ENCODE data around the gene ZBTB32.
A peak's percentile ranks its signal among the peaks of the same experiment; 100 is the strongest.

ZBTB32 gene

DNA sequence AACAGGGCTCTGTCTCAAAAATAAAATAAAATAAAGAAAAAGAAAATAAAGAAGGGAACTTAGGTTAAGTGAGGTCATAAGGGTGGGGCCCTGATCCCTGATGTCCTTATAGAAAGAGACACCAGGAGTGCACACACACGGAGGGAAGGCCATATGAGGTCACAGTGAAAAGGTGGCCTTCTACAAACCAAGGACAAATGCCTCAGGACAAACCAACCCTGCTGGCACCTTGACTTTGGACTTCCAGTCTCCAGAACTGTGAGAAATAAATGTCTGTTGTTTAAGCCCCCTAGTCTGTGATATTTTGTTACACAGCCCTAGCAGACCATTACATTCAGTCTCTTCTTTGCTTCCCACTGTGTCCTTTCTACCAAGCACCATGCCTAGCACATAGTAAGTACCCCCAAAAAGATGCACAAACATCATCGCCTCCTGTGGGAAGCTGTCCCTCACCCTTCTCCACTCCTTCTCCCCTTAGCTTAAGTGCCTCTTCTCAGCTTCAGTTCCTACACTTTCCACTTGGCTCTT lies 8.4 kb upstream of the ZBTB32 start:
- no peak for DNase-seq

DNA sequence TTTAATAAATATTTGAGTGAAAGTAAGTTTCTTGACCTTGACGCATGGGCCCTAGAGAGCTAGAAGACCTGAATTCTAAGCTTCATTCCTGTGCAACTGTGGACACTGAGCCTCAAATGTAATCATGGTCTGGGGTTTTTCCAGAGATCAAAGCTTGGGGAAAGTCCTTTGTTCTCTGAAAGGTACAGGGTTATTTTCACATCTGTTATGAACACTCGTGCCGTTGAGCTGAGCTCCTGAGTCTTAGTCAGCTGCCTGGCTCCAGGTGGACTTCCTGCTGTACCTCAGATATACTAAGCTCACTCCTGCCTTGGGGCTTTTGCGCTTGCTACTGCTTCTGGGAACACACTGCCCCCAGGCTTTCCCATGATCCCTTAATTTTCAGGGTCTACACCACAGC lies 7.5 kb upstream of the ZBTB32 start:
- DNase-seq, result no peak

DNA sequence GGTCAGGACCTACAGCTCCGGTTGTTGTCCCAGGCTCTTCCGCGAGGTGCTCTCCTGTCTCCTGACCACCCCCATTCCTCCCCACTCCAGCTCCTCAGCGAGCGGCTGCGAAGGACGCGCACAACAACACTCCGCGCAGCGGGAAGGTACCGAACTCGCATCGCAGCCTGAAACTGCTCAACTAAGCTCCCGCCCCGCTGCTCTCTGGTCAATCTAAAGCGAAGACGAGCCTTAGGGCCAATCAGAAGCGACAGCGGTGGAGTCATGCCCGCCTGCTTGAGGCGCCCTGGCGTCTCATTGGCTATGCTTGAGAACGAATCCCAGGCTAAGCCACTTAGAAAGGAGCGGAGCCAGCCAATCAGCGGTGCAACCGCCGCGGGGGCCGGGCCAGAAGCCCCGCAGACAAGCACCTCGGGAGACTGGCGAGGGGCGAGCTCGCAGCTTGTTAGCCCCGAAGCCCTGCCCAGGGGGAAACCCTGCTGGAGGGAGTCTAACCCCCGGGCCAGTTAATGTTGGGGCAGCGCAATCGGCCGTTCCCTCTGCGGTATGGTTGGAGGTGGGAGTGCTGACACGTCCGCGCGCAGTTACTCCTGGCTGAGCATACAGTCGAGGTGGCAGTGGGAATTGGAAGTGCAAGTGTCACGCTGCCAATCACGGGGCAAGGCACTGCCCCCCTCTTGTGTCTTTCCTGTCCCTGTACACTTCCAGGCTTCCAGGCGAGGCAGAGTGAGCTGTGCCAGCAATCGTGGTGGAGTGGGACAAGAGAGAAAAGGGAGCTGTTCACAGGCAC lies 1.9 kb upstream of the ZBTB32 start:
- DNase-seq, result peak; percentile 98

DNA sequence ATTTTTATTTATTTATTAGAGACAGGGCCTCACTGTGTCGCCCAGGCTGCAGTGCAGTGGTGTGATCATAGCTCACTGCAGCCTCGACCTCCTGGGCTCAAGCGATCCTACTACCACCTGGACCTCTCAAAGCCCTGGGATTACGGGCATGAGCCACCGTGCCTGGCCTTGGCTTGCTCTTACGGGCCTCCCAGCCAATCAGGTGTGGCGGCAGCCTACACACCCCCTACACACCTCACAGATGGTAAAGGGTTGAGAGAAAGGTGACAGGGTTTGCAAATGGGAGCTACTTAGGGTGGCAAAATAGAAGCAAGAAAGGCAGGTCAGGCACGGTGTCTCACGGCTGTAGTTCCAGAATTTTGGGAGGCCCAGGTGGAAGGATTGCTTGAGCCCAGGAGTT lies 1.0 kb upstream of the ZBTB32 start:
- no peak for DNase-seq

DNA sequence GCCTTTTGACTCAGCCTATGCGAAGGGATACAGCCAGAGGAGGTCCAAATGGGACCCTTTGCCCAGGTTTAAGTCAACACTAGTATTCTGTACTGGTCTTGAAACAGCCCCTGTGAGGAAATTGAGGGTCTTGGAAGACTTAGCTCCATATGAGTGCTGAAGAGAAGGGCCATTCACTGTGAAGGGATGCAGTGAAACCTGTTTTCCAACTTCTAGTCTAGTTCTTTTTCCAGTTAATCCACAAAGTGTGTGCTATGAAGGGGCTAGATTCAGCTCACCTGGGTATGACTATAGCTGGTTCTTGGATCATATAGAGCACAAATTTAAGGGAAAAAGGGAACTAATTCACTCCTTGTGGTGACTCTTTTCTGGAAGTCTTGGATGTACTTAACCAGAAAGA lies 4.0 kb downstream of the ZBTB32 start:
- no peak for DNase-seq

DNA sequence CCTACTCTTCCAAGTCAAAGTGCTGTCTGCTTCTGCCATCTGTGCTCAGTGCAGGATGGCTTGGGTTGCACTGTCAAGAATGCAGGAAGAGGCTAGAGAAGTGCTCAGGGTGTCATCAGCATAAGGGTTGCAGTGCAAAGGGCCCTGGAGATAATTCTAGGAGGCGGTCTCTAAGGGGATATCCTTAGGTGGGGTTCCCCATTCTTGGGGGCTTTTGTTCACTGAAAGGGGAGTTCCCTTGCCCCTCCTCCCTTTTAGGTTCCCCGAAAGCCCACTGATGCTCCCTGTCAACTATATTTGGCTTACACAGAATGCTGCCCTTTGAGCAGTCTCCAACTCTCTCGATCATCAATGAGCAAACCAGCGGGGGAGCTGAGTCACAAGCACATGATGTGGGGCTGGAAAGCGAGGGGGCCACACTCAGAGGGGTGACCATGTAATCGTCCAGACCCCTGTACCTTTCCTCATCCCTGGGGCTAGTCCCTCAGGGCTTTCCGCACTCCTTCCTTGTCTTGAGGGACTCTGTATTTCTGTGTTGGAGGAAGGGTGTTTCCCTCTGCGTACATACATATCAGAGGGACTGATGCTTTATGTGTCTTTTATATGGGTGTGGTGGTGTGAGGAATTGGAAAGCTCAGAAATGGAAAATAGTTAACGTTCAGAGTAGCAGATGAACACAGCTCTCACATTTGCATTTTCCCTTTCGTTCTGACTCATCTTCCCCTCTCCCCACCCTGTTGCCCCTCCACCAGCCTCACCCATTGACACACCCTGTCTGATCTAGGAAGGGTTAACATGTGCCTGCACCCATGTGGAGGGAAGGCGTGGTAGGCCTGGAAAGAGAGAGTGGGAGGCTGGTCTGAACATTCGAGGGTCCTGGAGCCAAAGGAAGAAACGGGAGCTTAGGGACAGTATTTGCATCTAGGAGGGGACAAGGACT lies 6.7 kb downstream of the ZBTB32 start:
- no peak for DNase-seq

DNA sequence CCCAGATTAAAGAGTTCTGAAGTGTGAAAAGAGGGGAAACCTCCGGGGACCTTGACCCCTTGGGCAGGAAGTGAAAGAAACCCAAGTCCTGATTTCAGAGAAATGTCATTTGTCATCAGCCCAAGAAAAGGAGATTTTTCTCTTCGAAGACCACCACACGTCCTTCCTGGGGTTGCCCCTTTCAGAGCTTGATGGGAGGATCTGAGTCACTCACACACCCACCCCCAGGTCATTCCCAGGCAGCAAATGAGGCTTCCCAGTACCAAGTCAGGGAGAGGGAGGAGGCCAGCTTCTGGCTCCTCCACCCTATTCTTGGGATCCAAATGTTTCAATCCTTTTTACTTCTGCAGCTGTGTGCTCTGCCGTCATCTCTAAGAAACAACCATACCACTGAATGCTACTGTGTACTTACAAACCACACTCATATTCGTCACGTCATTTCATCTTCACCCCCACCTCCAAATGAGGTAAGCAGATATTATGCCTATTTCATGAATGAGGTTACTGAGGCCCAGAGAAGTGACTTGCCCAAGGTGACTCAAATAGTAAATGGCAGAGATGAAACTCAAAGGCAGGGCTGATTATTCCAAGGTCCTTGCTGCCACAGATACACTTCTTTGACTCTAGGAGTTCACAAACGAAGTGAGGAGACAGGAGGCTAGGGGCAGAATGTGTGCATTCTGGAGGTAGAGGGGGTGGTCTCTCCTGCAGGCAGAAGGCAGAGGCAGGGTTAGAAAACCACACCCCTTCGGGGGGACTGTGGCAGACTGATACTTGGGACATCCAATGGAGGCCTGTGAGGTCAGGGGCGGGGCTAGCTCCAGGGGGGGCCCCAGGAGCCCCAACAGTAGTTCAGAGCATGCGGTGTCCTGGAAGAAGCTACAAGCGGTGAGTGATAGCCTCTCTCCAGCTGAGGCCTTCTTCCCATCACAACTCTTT lies 8.5 kb downstream of the ZBTB32 start:
- no peak for DNase-seq

DNA sequence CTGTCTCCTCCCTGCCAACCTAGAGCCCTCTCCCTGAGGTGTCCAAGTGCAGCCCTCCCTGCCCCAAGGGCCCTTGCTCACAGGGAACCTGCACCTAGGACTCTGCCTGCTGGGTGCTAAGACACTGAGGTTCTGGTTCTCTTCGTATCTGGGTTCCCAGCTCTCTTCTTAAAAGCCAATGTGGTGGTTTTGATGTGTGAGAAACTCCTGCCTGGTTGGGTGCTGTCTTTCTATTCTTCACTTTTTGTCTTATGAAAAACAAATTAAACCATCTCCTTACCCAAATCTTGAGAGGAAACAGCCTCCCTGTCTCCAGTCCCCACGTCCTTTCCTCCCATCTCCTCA lies 9.1 kb downstream of the ZBTB32 start:
- no peak for DNase-seq

DNA sequence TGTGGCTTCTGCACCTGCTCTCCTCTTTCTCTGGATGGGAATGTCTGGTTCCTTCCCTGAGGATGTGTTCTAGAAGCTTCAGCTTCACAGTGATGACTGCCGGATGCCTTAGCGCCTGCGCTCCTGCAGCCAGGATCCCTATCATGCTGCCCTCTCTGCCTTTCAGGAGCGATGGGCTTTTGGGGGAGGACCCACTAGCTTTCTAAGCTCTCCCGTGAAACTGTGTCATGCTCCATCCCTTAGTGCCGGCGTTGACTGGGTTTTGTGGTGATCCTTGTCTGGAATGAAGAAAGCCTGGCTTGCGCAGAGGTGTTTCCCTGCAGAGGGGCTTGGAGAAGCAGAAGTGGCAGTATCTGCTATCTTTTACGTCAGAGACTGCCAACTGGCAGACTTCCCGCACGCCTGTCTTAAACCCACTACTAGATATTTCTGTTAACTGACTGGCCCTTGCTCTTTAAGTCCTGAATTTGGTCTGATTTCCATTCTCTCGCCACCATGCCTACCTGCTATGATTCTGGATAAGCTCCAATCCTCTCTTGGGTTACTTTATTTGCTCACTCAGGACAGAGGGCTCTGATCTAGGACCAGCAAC lies 9.6 kb downstream of the ZBTB32 start:
- DNase-seq, result no peak

DNA sequence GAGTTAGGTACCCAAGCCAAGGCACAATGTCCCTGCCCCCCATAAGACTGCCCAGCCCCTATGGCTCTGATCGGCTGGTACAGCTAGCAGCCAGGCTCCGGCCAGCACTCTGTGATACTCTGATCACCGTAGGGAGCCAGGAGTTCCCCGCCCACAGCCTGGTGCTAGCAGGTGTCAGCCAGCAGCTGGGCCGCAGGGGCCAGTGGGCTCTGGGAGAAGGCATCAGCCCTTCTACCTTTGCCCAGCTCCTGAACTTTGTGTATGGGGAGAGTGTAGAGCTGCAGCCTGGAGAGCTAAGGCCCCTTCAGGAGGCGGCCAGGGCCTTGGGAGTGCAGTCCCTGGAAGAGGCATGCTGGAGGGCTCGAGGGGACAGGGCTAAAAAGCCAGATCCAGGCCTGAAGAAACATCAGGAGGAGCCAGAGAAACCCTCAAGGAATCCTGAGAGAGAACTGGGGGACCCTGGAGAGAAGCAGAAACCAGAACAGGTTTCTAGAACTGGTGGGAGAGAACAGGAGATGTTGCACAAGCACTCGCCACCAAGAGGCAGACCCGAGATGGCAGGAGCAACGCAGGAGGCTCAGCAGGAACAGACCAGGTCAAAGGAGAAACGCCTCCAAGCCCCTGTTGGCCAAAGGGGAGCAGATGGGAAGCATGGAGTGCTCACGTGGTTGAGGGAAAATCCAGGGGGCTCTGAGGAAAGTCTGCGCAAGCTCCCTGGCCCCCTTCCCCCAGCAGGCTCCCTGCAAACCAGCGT lies 10.4 kb downstream of the ZBTB32 start:
- no peak for DNase-seq

DNA sequence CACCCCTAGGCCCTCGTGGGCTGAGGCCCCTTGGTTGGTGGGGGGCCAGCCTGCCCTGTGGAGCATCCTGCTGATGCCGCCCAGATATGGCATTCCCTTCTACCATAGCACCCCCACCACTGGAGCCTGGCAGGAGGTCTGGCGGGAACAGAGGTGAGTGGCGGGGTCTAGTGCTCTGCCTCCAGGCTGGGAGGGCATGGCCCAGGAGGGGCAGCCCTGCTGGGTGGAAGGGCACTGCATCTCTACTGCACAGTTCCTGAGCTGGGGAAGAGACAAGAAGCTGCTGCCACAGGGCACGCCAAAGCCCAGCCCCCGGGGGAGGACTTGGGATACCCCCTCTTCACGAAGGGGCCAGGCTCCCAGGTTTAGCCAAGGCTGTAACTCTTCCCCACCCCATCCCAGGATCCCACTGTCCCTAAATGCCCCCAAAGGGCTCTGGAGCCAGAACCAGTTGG lies 11.0 kb downstream of the ZBTB32 start:
- no peak for DNase-seq

DNA sequence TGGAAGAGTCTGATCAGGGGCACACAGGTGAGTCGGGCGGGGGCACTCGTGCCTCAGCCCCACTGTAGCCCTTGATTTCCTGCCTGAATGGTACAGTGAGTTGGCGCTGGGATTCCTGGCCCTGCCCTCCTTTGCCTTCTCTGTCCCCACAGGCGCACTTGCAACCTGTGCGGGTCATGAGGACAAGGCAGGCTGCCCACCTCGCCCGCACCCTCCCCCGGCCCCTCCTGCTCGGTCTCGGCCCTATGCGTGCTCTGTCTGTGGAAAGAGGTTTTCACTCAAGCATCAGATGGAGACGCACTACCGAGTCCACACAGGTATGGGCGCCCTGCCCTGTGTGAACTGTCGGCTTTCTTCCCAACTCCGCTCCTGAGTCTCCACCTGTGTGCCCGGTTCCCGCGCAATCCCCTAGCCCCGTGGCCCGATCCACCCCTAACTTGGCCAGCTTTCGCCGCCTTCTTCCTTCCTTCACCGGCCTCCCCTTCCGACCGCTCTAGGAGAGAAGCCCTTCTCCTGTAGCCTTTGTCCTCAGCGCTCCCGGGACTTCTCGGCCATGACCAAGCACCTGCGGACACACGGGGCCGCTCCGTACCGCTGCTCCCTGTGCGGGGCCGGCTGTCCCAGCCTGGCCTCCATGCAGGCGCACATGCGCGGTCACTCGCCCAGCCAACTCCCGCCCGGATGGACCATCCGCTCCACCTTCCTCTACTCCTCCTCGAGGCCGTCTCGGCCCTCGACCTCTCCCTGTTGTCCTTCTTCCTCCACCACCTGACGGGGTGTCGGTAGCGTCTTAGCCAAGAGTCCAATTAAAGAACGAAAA lies 11.8 kb downstream of the ZBTB32 start:
- DNase-seq, result peak; percentile 52

DNA sequence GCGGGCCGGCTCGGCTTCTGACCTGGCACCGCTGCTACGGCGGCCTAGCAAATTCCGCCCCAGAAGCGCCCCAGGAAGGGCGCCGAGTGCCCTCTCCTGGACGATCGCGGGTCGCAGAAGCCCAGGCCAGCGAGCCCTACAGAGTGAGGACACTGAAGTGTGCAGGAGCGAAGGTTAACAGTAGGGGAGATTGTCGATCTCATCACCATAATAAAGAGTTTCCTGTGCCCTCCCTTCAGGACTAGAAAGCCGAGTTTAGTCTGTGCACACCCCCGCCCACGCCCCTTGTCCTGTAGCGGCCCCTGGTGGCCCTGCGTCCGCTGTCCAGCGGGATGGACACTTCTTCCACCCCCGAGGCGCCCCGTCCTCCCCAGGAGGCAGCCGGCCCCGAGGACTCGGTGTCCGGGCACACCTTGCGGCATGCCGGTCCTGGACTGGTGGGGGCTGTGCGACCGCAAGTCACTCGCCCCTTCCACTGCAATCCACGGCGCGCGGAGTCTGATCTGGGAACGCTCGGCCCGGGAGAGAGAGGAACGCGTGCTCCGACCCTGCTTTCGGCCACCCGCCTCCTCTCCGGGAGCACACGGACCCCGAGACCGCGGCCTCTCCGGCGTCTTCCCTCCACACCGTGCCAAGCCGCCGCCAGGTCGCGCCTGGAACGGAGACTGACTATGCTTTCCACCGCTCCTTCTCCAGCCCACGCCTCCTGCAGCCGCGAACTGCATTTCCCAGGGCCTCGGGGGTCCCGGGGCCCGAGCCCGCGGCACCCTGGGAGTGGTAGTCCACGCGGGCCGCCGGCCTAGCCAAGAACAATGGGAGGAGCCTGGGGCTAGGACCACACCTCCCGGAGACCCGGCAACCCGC lies 12.7 kb downstream of the ZBTB32 start:
- peak; percentile 80 for DNase-seq

DNA sequence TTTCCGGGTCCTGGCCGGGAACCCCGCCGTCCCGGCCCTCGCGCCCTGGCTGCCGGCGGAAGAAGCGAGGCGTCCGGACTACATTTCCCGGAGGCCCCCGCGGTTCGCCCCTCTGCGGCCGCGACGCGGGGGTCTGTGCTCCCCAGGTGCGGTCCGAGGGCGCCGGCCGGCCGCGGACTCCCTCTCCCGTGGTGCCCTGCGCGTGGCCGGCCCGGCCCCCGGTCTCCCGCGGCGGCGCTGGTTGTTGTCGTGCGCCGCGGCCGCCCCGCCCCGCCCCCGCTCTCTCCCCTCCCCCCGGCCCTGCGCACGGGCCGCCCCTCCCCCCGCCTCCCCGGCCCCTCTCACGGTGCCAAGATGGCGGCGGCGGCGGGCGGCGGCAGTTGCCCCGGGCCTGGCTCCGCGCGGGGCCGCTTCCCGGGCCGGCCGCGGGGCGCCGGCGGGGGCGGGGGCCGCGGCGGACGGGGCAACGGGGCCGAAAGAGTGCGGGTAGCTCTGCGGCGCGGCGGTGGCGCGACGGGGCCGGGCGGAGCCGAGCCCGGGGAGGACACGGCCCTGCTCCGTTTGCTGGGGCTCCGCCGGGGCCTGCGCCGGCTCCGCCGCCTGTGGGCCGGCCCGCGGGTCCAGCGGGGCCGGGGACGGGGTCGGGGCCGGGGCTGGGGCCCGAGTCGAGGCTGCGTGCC lies 13.4 kb downstream of the ZBTB32 start, which contains the start of gene KMT2B:
Gene KMT2B, plus strand, starts transcription at position 339 of the 680 bp plus-strand sequence. Its CDS starts 16 bp downstream, at position 355.
- peak; percentile 97 for DNase-seq

DNA sequence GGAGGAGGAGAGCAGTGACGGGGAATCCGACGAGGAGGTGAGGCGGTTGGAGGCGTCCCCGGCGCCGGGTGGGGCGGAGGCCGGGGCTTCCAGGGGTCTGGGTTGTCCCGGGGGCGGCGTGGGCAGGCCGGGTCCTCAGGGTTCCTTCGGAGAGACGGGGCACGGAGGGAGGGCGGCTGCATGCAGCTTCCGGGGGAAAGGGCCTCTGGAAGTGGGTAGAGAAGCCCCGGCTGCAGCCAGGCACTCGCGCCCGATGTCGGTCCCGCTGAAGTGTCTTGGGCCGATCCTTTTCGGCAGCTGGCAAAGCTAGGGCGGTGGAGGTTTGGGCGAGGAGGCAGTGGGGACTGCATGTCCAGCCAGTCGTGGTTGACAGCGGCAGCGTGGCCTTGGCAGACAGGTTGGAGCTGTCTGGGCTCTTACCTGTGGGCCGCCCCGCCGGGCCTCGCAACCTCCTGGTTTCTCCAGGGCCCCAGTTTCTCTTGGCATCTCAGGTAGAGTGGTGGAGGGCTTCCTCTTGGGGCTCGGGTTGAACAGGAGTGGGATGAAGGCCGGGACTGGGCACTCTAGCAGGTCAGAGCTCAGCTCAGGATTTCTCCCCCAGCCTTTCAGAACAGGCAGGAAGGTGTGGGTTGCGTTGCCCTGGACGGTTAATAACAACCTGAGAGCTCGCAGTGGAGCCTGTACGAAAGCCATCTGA lies 14.1 kb downstream of the ZBTB32 start:
- no peak for DNase-seq

DNA sequence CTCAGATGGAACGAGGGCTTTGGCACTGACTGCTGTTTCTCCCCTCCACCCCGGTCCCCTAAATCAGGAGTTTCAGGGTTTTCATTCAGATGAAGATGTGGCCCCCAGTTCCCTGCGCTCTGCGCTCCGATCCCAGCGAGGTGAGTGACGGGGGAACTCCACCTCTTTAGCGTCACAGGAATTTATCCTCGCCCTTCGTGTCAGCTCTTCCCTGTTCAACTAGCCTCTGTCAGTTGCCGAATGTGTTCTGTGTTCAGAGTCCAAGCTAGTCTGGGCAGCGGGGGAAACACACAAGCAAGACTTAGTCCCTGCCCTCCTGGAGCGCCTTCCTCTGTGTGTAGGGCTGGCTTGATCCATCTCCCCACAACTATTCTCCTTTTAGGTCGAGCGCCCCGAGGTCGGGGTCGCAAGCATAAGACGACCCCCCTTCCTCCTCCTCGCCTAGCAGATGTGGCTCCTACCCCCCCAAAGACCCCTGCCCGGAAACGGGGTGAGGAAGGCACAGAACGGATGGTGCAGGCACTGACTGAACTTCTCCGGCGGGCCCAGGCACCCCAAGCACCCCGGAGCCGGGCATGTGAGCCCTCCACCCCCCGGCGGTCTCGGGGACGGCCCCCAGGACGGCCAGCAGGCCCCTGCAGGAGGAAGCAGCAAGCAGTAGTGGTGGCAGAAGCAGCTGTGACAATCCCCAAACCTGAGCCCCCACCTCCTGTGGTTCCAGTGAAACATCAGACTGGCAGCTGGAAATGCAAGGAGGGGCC lies 15.2 kb downstream of the ZBTB32 start:
- DNase-seq, result no peak

DNA sequence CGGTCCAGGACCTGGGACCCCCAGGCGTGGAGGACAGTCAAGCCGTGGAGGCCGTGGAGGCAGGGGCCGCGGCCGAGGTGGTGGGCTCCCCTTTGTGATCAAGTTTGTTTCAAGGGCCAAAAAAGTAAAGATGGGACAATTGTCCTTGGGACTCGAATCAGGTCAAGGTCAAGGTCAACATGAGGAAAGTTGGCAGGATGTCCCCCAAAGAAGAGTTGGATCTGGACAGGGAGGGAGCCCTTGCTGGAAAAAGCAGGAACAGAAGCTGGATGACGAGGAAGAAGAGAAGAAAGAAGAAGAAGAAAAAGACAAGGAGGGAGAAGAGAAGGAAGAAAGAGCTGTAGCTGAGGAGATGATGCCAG lies 15.8 kb downstream of the ZBTB32 start:
- no peak for DNase-seq
